Urothelium cell line (cell line): ENCODE measurements around the gene ITPKA.
A peak's percentile ranks its signal among the peaks of the same experiment; 100 is the strongest.
"Not testable (repeated sequence)": the region's sequence is repeated elsewhere in the genome, so short reads cannot be mapped to it uniquely, and the experiment has no call there.

Experiments
- DNase-seq: peaks from one replicate; pipeline ENCODE4 v3.0.0; 2011; ENCODE audit warnings: low spot score, mixed read lengths
- FAIRE-seq: peaks from 2 replicates; lab custom pipeline; 2011; peaks lifted over from hg19 to GRCh38; lab: Jason Lieb, UNC

Gene ITPKA

GRCh38 chr15:41493205-41493901 is at the start of gene ITPKA:
Gene ITPKA, plus strand, starts transcription at chr15:41493874. Its CDS starts 54 bp downstream, at chr15:41493928.
- peak; percentile 92 for DNase-seq
- FAIRE-seq, result no peak

- DNase-seq (no peak), FAIRE-seq (no peak)
Measured at GRCh38 chr15:41445399-41445798, 48.3 kb upstream of the ITPKA start.

GRCh38 chr15:41462084-41462795 is 31.4 kb upstream of the ITPKA start:
- DNase-seq, result no peak
- no peak for FAIRE-seq

GRCh38 chr15:41464889-41465580 is 28.6 kb upstream of the ITPKA start:
- FAIRE-seq, result no peak

GRCh38 chr15:41465822-41466421 is 27.8 kb upstream of the ITPKA start:
- FAIRE-seq, result no peak
- DNase-seq, result peak; percentile 32

More at GRCh38 chr15:41464889-41465580, 28.6 kb upstream of the ITPKA start:
- DNase-seq, result no peak

GRCh38 chr15:41466711-41467110 is 27.0 kb upstream of the ITPKA start:
- FAIRE-seq (no peak), DNase-seq (no peak)

- DNase-seq, FAIRE-seq: not testable (repeated sequence)
Measured at GRCh38 chr15:41469644-41470043, 24.0 kb upstream of the ITPKA start.

- FAIRE-seq (no peak), DNase-seq (no peak)
Measured at GRCh38 chr15:41473418-41473817, 20.3 kb upstream of the ITPKA start.

- FAIRE-seq (no peak), DNase-seq (no peak)
Measured at GRCh38 chr15:41474436-41474835, 19.2 kb upstream of the ITPKA start.

GRCh38 chr15:41474941-41475340 is 18.7 kb upstream of the ITPKA start:
- FAIRE-seq (no peak), DNase-seq (no peak)

GRCh38 chr15:41476416-41477048 is 17.1 kb upstream of the ITPKA start:
- FAIRE-seq (no peak), DNase-seq (no peak)

GRCh38 chr15:41480396-41481140 is 13.1 kb upstream of the ITPKA start:
- no peak for DNase-seq
- no peak for FAIRE-seq

- DNase-seq, result no peak
- no peak for FAIRE-seq
Measured at GRCh38 chr15:41482110-41482877, 11.4 kb upstream of the ITPKA start.

- FAIRE-seq (no peak), DNase-seq (no peak)
Measured at GRCh38 chr15:41483115-41483514, 10.6 kb upstream of the ITPKA start.

- DNase-seq (no peak), FAIRE-seq (no peak)
Measured at GRCh38 chr15:41483519-41483918, 10.2 kb upstream of the ITPKA start.

- FAIRE-seq (no peak), DNase-seq (no peak)
Measured at GRCh38 chr15:41484937-41485625, 8.6 kb upstream of the ITPKA start.

GRCh38 chr15:41486286-41486685 is 7.4 kb upstream of the ITPKA start:
- DNase-seq (no peak), FAIRE-seq (no peak)

GRCh38 chr15:41487381-41487780 is 6.3 kb upstream of the ITPKA start:
- no peak for DNase-seq
- no peak for FAIRE-seq

- FAIRE-seq (peak; percentile 95), DNase-seq (no peak)
Measured at GRCh38 chr15:41487802-41488201, 5.9 kb upstream of the ITPKA start.
